ENCODE measurements around the gene LARGE2. TPM values are rescaled to one million over a fixed set of nuclear protein-coding genes. Genes with fewer than 3 reads are reported as not detected.

Gene LARGE2
- total RNA-seq, 1 donor from 2014 or later: 0.41 TPM

GRCh38 chr11:45927684-45928413 lies 5.4 kb downstream of the LARGE2 start:
- DNase-seq (ENCODE audit: low spot score in 2 of 2): no peak
- FAIRE-seq: no peak

GRCh38 chr11:45928535-45929215 lies 6.2 kb downstream of the LARGE2 start:
- FAIRE-seq (no peak), DNase-seq (ENCODE audit: low spot score in 2 of 2) (no peak)

DNA sequence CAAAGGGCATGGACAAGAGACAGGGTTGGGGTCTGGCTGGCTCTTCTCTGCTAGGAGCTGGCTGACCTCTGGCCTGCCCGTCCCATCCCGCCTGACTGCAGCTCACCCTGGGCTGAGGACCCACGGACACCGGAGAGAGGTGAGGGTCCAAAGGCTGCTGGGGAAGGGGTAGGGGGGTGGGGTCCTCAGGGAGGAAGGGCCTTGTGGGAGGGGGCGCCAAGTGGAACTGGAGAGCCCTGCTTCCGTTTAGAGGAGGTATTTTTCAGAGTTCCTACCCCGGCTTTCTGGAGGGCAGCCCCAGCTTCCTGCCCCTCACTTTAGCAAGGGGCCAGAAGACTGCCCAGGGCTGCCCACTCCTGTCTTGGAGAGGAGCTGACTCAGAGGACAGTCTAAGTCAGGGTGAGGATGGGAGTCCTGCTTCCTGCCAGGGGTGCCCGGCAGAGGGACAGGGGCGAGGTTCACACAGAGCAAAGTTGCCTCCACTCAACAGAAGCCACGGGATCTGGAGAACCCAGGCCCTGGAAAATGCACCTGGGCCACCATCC lies 7.1 kb downstream of the LARGE2 start:
- no peak for DNase-seq (ENCODE audit: low spot score in 2 of 2)
- no peak for FAIRE-seq

DNA sequence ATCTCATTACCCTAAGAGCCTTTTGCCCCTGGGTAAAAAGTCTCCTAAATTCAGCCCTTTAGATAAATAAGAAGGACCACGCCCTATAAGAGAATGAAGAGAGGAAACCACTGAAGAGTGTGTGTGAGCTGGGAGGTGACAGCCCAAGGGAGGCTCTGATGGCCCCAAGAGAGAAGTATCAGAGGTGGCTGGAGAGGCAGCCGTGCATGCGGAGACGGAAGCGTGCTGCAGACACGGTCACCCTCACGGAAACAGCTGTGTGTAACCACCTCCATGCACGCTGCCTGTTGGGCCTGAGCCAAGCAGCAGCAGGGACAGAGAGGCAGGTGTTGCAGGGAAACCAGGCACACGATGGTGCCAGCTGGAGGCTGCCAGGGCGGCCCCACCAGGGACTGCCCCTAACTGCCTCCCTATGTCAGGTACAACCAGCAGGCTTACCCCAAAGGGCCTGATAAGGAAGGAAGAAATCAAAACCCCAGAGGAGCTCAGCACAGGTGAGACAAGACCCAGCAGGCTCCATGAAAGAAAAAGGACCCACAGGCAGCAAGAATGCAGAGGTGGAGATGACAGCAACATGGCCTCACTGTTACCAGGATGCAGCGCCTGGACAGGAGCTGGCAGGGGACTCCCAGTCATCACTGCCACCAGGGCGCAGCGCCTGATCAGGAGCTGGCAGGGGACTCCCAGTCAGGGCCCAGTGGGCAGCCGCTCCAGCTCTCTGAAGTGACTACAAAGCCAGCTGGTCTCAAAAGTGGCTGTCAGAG lies 7.8 kb downstream of the LARGE2 start:
- FAIRE-seq (no peak), DNase-seq (ENCODE audit: low spot score in 2 of 2) (no peak)

- no peak for DNase-seq (ENCODE audit: low spot score in 2 of 2)
- no peak for FAIRE-seq
Measured at GRCh38 chr11:45930951-45931570, 8.6 kb downstream of the LARGE2 start.

DNA sequence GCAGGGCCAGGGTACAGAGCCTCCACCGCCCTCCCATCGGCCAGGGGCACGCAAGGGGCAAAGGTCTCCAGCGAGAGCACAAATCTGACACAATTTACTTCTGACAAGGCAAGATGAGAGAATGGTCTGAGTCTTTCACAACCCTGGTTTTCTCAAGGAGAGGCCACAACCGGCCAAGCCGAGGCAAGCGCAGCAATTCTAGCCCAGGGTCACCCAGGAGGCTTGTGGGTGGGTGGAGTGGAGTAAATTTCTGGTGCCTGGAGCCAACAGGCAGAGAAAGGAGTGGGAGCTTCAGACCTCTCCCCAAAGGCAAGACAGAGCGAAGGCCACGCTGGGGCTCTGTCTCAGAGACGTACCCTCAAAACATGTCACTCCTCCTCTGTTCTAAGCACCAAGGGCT lies 9.3 kb downstream of the LARGE2 start:
- DNase-seq (ENCODE audit: low spot score in 2 of 2) (no peak), FAIRE-seq (no peak)

GRCh38 chr11:45932217-45932616 lies 9.8 kb downstream of the LARGE2 start:
- DNase-seq (ENCODE audit: low spot score in 2 of 2) (no peak), FAIRE-seq (no peak)

- no peak for DNase-seq (ENCODE audit: low spot score in 2 of 2)
- FAIRE-seq: no peak
Measured at GRCh38 chr11:45933131-45933831, 10.8 kb downstream of the LARGE2 start.

DNA sequence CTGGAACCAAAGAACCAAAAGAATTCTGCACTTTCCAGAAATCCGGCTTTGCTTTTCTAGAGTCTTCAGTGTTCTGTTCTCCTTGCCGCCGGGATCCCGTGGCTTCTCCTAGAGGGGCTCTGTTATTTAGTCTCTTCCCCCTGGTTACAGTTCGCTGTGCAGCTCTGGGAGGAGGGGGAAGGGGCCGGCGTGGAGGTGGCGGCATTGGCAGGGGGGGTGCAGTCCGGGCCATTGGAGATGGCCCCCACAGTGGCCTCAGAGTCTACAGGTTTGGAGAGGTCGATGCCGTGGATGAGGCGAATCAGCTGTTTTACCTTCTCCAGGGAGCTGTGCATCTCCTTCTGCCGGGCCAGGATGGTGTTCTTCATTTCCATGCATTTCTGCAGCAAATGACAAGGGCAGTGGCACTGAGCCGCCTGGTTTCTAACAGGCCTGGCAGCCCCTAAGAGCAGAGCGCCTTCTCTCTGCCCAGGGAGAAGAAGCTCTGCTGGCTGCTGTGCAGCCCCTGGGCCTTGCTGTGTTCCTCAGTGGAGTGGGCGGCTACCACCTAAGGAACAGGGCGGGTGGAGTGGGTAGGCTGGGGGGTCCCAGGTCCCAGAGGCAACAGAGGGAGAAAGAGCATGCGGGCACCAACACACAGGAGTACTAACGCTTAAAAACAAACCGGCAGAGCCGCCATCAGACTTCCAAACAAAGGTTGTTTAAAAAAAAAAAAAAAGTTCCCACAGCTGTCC lies 11.6 kb downstream of the LARGE2 start:
- DNase-seq (ENCODE audit: low spot score in 2 of 2): no peak
- no peak for FAIRE-seq

- FAIRE-seq (no peak), DNase-seq (ENCODE audit: low spot score in 2 of 2) (no peak)
Measured at GRCh38 chr11:45934580-45935318, 12.3 kb downstream of the LARGE2 start.

DNA sequence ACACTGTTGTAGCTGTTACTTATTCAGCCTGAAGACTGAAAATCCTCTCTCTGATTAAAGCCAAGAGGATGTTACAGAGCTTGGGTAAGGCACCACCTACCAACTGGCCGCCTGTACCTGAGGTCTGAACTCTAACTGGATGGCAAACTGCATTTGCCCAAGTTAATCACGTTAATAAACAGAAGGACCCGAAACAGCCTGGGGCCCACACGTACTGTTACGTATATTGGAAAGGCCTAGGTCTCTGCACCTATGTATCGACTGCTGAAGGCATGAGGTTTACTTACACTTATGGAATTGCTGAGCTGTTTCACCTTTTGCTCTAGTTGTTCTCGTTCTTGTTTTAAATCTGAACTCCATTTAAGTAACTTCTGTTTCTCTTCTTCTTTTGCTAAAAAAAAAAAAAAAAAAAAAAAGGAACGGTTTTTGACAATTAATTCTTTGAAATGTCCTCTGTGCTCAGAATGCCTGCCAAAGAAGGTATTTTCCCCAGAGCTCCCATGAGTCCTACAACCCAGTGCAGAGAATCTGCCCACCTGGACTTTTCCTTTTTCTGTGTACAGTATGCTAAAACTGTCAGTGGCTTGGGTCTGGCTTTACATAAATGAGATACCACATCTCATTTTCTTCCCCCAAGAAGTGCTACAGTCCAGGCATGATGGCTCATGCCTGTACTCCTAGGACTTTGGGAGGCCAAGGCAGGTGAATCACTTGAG lies 13.1 kb downstream of the LARGE2 start:
- no peak for FAIRE-seq
- DNase-seq (ENCODE audit: low spot score in 2 of 2): no peak

- FAIRE-seq (no peak), DNase-seq (ENCODE audit: low spot score in 2 of 2) (no peak)
Measured at GRCh38 chr11:45936511-45937054, 14.1 kb downstream of the LARGE2 start.

DNA sequence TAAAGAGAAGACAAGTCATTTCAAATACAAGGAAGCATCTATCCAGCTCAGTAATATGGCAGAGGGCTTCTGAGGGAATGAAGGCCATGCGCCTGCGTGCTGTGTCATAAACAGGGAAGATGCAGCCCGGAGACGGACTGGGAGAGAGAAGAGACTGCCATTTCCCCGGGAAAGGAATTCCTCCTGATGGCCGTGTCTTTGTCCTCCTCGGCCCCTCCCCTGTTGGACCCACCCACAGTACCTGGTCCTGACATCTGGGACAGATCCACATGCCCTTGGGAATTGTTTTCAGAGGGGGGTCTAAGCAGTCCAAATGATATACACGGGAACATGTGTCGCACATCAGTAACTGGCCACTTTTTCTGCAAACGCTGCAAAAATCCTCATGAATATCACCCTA lies 15.5 kb downstream of the LARGE2 start:
- DNase-seq (ENCODE audit: low spot score in 2 of 2): no peak
- no peak for FAIRE-seq

- FAIRE-seq (no peak), DNase-seq (ENCODE audit: low spot score in 2 of 2) (no peak)
Measured at GRCh38 chr11:45939836-45940235, 17.4 kb downstream of the LARGE2 start.

GRCh38 chr11:45941285-45941684 lies 18.8 kb downstream of the LARGE2 start:
- DNase-seq (ENCODE audit: low spot score in 2 of 2): no peak
- no peak for FAIRE-seq

DNA sequence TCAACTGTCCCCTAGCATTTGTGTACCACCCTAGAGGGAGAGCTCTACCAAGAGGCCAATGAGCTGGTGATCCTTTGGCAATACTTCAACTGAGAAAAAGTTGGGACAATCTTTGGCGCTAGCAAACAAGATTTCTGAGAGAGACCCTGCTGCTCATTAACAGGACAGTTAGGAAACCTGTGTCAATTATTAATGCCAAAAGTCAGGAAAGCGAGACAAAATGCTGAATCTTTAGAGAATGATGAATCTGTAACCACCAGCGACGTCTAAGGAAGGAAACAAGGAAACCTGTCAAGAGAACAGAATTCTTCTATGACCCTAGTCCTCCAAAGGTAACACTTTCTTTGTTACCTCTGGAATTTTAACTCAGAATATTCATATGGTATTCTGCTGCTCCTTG lies 19.9 kb downstream of the LARGE2 start:
- no peak for FAIRE-seq
- DNase-seq (ENCODE audit: low spot score in 2 of 2): no peak

- FAIRE-seq (no peak), DNase-seq (ENCODE audit: low spot score in 2 of 2) (no peak)
Measured at GRCh38 chr11:45945397-45945999, 23.0 kb downstream of the LARGE2 start.

Data from frontal cortex (tissue), 4 donors.